Activated CD4-positive, alpha-beta T cell treated with anti-CD3 and anti-CD28 coated beads, Interleukin-2, amount 50 U/mL, for 24 hours (primary cell): ENCODE data around the gene CXCL13.
"Not testable (repeated sequence)": the region's sequence is repeated elsewhere in the genome, so short reads cannot be mapped to it uniquely, and the experiment has no call there.

ENCODE experiments used
- DNase-seq, 2 donors: peaks; one replicate each; pipeline ENCODE4 v3.0.0-alpha.2; 2020; ENCODE audit warnings: low read depth in 1 of 2, low spot score in 1 of 2

Gene CXCL13

GRCh38 chr4:77660318-77660717 is 54.7 kb downstream of the CXCL13 start:
- not testable (repeated sequence) for DNase-seq
